ENCODE data around the gene GMPR2. TPM values are rescaled to one million over a fixed set of nuclear protein-coding genes. Genes with fewer than 3 reads are reported as not detected.
A peak's percentile ranks its signal among the peaks of the same experiment; 100 is the strongest.

Gene GMPR2
- 46.9 and 47.7 TPM in 2 replicates for polyA plus RNA-seq (2013)

DNA sequence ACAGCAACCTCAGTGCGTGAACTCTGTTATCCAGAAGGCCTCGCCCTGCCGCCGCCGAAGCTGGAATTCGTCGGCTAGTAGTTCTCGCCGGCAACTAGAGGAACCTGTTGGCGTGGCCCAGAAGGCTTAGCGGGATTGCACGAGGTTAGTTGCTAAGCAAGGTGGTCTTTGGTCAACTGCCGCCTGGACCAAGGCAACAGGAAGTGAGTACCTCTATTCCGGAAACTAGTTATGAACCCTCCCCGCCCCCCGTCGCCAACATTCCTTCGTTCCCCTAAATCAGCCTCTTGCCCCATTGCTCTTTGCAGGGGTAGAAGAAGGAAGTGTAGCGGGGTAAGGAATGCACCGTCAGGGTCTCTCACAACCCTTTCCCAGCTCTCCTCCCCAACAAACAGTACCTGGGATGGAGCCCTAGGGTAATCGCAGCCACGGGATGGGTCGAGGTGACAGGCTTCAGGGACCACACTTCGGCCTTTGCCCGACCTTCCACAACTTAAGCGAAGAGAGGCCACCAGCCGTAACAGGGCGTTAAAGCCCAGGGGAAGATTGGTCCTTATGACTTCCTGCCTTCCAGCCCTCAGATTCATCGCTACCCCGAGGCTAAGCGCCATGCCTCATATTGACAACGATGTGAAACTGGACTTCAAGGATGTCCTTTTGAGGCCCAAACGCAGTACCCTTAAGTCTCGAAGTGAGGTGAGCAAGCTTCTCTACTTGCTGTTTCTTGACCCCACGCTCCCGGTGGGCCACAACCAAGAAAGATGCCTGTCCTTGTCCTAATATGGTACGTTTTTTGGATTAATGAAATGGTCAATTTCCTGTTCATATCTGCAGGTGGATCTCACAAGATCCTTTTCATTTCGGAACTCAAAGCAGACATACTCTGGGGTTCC is at the start of gene GMPR2:
GMPR2 (plus strand) TSS at position 285 of the 893 bp plus-strand sequence; CDS start at position 610, 325 bp downstream.
- Histone ChIP-seq H4K91ac (ENCODE audit: low read depth, low read length) (peak within 1 kb of the TSS; percentile 81), H3K23ac (ENCODE audit: low read length) (no peak within 1 kb of the TSS), H2AK5ac (ENCODE audit: low read length) (peak within 1 kb of the TSS; percentile 49), H3K27ac (ENCODE audit: low read depth, low read length) (peak within 1 kb of the TSS; percentile 94), H3K14ac (ENCODE audit: low read length) (peak within 1 kb of the TSS; percentile 71), H2AFZ (ENCODE audit: insufficient read depth, low read length, poor library complexity) (peak within 1 kb of the TSS; percentile 56), H3K79me2 (ENCODE audit: control insufficient read depth, insufficient read depth, low read length, poor library complexity) (peaks cover 15% of the 10 kb centered on the region), H3K79me1 (ENCODE audit: low read length) (peaks cover 16% of the 10 kb centered on the region), H3K27me3 (ENCODE audit: insufficient read depth, low read length) (no peaks in the 10 kb centered on the region), H3K4me1 (ENCODE audit: control insufficient read depth in 1 of 2, insufficient read depth in 2 of 2, low read length in 2 of 2) (peaks cover 8 to 10% of the 10 kb centered on the region in 2 experiments), H2BK120ac (ENCODE audit: insufficient read depth, low read length, poor library complexity) (peak within 1 kb of the TSS; percentile 77), H3K36me3 (ENCODE audit: control insufficient read depth in 1 of 2, insufficient read depth in 2 of 2, low read length in 2 of 2) (peaks cover 16 to 27% of the 10 kb centered on the region in 2 experiments), H3K4me3 (ENCODE audit: low read depth, low read length) (peak within 1 kb of the TSS; percentile 96), H2BK5ac (ENCODE audit: low read depth, low read length, poor library complexity) (peak within 1 kb of the TSS; percentile 70), H3K4me2 (ENCODE audit: low read length) (peak within 1 kb of the TSS; percentile 84), H3K9ac (ENCODE audit: low read length) (peak within 1 kb of the TSS; percentile 81), H4K12ac (ENCODE audit: low read depth, low read length) (peak within 1 kb of the TSS; percentile 83), H3K4ac (ENCODE audit: low read depth, low read length) (peak within 1 kb of the TSS; percentile 72), H3K9me3 (ENCODE audit: insufficient read depth, low read depth, low read length) (no peaks in the 10 kb centered on the region), H4K8ac (ENCODE audit: low read depth, low read length) (peak within 1 kb of the TSS; percentile 94), H2BK12ac (ENCODE audit: low read length) (no peak within 1 kb of the TSS), H3K18ac (ENCODE audit: low read length) (peak within 1 kb of the TSS; percentile 67)
- peak in 1 of 2 donors; percentile 54 for DNase-seq
- WGBS (ENCODE audit: extremely low coverage, insufficient coverage, insufficient read length): no CpG with 5 or more reads among the region's 38 CpGs

GRCh38 chr14:24183014-24183481 is 49.7 kb upstream of the GMPR2 start:
- Histone ChIP-seq H2BK5ac (ENCODE audit: low read depth, low read length, poor library complexity) (no peak overlapping the region), H2BK120ac (ENCODE audit: insufficient read depth, low read length, poor library complexity) (no peak overlapping the region), H2BK12ac (ENCODE audit: low read length) (no peak overlapping the region), H3K18ac (ENCODE audit: low read length) (no peak overlapping the region), H3K9me3 (ENCODE audit: insufficient read depth, low read depth, low read length) (no peaks in the 10 kb centered on the region), H2AK5ac (ENCODE audit: low read length) (no peak overlapping the region), H3K27me3 (ENCODE audit: insufficient read depth, low read length) (no peaks in the 10 kb centered on the region), H3K4ac (ENCODE audit: low read depth, low read length) (no peak overlapping the region), H3K23ac (ENCODE audit: low read length) (no peak overlapping the region), H3K79me2 (ENCODE audit: control insufficient read depth, insufficient read depth, low read length, poor library complexity) (no peaks in the 10 kb centered on the region), H3K14ac (ENCODE audit: low read length) (no peak overlapping the region), H3K27ac (ENCODE audit: low read depth, low read length) (no peak overlapping the region), H4K8ac (ENCODE audit: low read depth, low read length) (no peak overlapping the region), H3K4me2 (ENCODE audit: low read length) (no peak overlapping the region), H2AFZ (ENCODE audit: insufficient read depth, low read length, poor library complexity) (no peak overlapping the region), H3K4me1 (ENCODE audit: control insufficient read depth in 1 of 2, insufficient read depth in 2 of 2, low read length in 2 of 2) (peaks cover 0 to 2% of the 10 kb centered on the region in 2 experiments), H3K4me3 (ENCODE audit: low read depth, low read length) (no peak overlapping the region), H4K12ac (ENCODE audit: low read depth, low read length) (no peak overlapping the region), H3K79me1 (ENCODE audit: low read length) (no peaks in the 10 kb centered on the region), H3K36me3 (ENCODE audit: control insufficient read depth in 1 of 2, insufficient read depth in 2 of 2, low read length in 2 of 2) (peaks cover 80 to 91% of the 10 kb centered on the region in 2 experiments), H4K91ac (ENCODE audit: low read depth, low read length) (no peak overlapping the region), H3K9ac (ENCODE audit: low read length) (no peak overlapping the region)
- DNase-seq: no peak
- no CpG with 5 or more reads among the region's 15 CpGs for WGBS (ENCODE audit: extremely low coverage, insufficient coverage, insufficient read length)

DNA sequence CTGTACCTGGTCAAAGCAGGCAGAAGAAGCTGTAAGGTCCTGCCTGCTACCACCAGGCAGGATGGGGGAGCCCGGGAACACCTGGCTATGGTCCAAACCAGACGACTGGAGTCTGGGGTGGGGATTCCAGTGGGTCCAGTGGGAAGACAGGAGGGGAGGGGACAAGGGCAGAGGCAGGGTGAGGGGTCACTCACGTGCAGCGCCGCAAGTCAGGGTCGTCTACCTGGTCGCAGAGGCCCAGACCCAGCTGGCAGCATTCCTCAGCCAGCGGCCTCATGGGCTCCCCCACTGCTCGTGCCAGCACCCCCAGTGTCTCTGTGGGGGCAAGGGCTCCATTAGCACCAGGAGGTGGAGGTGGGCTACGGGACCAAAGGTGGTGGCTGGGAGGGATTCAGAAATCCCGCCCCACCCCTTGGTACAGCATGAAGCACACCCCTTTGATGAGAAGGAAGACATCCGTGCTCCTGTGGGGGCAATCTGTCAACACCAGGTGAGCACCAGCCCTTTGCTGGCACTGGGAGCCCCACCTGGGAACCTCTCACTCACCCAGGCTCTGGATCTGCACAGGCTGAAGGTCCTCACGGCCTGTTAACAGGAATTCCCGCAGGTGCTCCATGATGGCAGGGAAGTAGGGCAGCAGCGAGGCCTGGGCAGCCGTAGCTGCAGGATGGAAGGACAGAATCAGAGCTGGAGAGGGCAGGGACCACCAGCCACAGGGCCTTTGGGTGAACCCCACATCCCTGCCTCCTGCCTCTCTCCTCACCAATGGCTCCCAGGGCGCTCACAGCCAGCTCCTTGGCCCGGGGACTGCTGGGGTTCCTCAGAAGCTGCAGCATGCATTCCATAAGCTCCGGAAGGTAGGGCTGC is 48.4 kb upstream of the GMPR2 start:
- H2BK5ac ChIP-seq (ENCODE audit: low read depth, low read length, poor library complexity): no peak overlapping the region
- peaks cover 67 to 78% of the 10 kb centered on the region in 2 experiments for H3K36me3 ChIP-seq (ENCODE audit: control insufficient read depth in 1 of 2, insufficient read depth in 2 of 2, low read length in 2 of 2)
- peaks cover 0 to 2% of the 10 kb centered on the region in 2 experiments for H3K4me1 ChIP-seq (ENCODE audit: control insufficient read depth in 1 of 2, insufficient read depth in 2 of 2, low read length in 2 of 2)
- no peak overlapping the region for H3K27ac ChIP-seq (ENCODE audit: low read depth, low read length)
- no peak overlapping the region for H2BK12ac ChIP-seq (ENCODE audit: low read length)
- no peak overlapping the region for H3K4ac ChIP-seq (ENCODE audit: low read depth, low read length)
- no peak overlapping the region for H3K23ac ChIP-seq (ENCODE audit: low read length)
- H3K27me3 ChIP-seq (ENCODE audit: insufficient read depth, low read length): no peaks in the 10 kb centered on the region
- H3K79me2 ChIP-seq (ENCODE audit: control insufficient read depth, insufficient read depth, low read length, poor library complexity): peaks cover 4% of the 10 kb centered on the region
- no peak overlapping the region for H2AK5ac ChIP-seq (ENCODE audit: low read length)
- H4K91ac ChIP-seq (ENCODE audit: low read depth, low read length): no peak overlapping the region
- no peaks in the 10 kb centered on the region for H3K9me3 ChIP-seq (ENCODE audit: insufficient read depth, low read depth, low read length)
- no peak overlapping the region for H4K12ac ChIP-seq (ENCODE audit: low read depth, low read length)
- H3K4me3 ChIP-seq (ENCODE audit: low read depth, low read length): no peak overlapping the region
- DNase-seq: no peak
- H2AFZ ChIP-seq (ENCODE audit: insufficient read depth, low read length, poor library complexity): no peak overlapping the region
- H3K14ac ChIP-seq (ENCODE audit: low read length): no peak overlapping the region
- no CpG with 5 or more reads among the region's 19 CpGs for WGBS (ENCODE audit: extremely low coverage, insufficient coverage, insufficient read length)
- no peak overlapping the region for H3K18ac ChIP-seq (ENCODE audit: low read length)
- H4K8ac ChIP-seq (ENCODE audit: low read depth, low read length): no peak overlapping the region
- H3K9ac ChIP-seq (ENCODE audit: low read length): no peak overlapping the region
- H2BK120ac ChIP-seq (ENCODE audit: insufficient read depth, low read length, poor library complexity): no peak overlapping the region
- H3K4me2 ChIP-seq (ENCODE audit: low read length): no peak overlapping the region
- peaks cover 4% of the 10 kb centered on the region for H3K79me1 ChIP-seq (ENCODE audit: low read length)

- Histone ChIP-seq H3K27ac (ENCODE audit: low read depth, low read length) (no peak overlapping the region), H4K91ac (ENCODE audit: low read depth, low read length) (no peak overlapping the region), H2AK5ac (ENCODE audit: low read length) (no peak overlapping the region), H3K14ac (ENCODE audit: low read length) (no peak overlapping the region), H3K36me3 (ENCODE audit: control insufficient read depth in 1 of 2, insufficient read depth in 2 of 2, low read length in 2 of 2) (peaks cover 60 to 74% of the 10 kb centered on the region in 2 experiments), H3K4me2 (ENCODE audit: low read length) (no peak overlapping the region), H2BK120ac (ENCODE audit: insufficient read depth, low read length, poor library complexity) (no peak overlapping the region), H3K4ac (ENCODE audit: low read depth, low read length) (no peak overlapping the region), H3K9me3 (ENCODE audit: insufficient read depth, low read depth, low read length) (no peaks in the 10 kb centered on the region), H3K79me1 (ENCODE audit: low read length) (peaks cover 4% of the 10 kb centered on the region), H2AFZ (ENCODE audit: insufficient read depth, low read length, poor library complexity) (no peak overlapping the region), H3K23ac (ENCODE audit: low read length) (no peak overlapping the region), H3K9ac (ENCODE audit: low read length) (no peak overlapping the region), H4K12ac (ENCODE audit: low read depth, low read length) (no peak overlapping the region), H2BK12ac (ENCODE audit: low read length) (no peak overlapping the region), H3K79me2 (ENCODE audit: control insufficient read depth, insufficient read depth, low read length, poor library complexity) (peaks cover 4% of the 10 kb centered on the region), H3K27me3 (ENCODE audit: insufficient read depth, low read length) (no peaks in the 10 kb centered on the region), H4K8ac (ENCODE audit: low read depth, low read length) (no peak overlapping the region), H3K4me1 (ENCODE audit: control insufficient read depth in 1 of 2, insufficient read depth in 2 of 2, low read length in 2 of 2) (peaks cover 2 to 3% of the 10 kb centered on the region in 2 experiments), H2BK5ac (ENCODE audit: low read depth, low read length, poor library complexity) (no peak overlapping the region), H3K4me3 (ENCODE audit: low read depth, low read length) (no peak overlapping the region), H3K18ac (ENCODE audit: low read length) (no peak overlapping the region)
- WGBS (ENCODE audit: extremely low coverage, insufficient coverage, insufficient read length): no CpG with 5 or more reads among the region's 7 CpGs
- no peak for DNase-seq
Measured at GRCh38 chr14:24185026-24185425, 47.7 kb upstream of the GMPR2 start.

Data from trophoblast cell (in vitro differentiated cells and primary cell).